GM23338 (cell line): ENCODE data around the gene SLC12A7. TPM values are rescaled to one million over a fixed set of nuclear protein-coding genes. Genes with fewer than 3 reads are reported as not detected.

Experiments used
- ATAC-seq: fragments of 200-7000 bp; cut with Tn5 transposase; 3 replicates; pipeline ENCODE4 v1.9.1; 2020
- DNase-seq: peaks from one replicate; pipeline ENCODE4 v3.0.0-alpha.2; 2015; ENCODE audit warnings: low spot score
- H2AFZ ChIP-seq: fragments of 200-600 bp; sonication (generic); 2 replicates; pipeline ENCODE4 v1.8.0; 2016; ENCODE audit warnings: antibody characterized with exemption, mild to moderate bottlenecking, moderate library complexity
- H3F3A ChIP-seq: fragments of 200-600 bp; sonication (generic); replicated peaks from 2 replicates; pipeline ENCODE4 v1.8.0; 2017; ENCODE audit warnings: antibody characterized with exemption, mixed run types, low read depth
- H3K27ac ChIP-seq: fragments of 200-600 bp; sonication (generic); 2 replicates; pipeline ENCODE4 v1.6.1; 2016; ENCODE audit warnings: low read depth
- H3K27me3 ChIP-seq: fragments of 200-600 bp; sonication (generic); 2 replicates; pipeline ENCODE4 v1.8.0; 2016; ENCODE audit warnings: mild to moderate bottlenecking, mixed run types, moderate library complexity; ENCODE audit not compliant: insufficient read depth
- H3K36me3 ChIP-seq: fragments of 200-600 bp; sonication (generic); 2 replicates; pipeline ENCODE4 v1.8.0; 2016; ENCODE audit warnings: mild to moderate bottlenecking; ENCODE audit not compliant: insufficient read depth
- H3K4me1 ChIP-seq: fragments of 200-600 bp; sonication (generic); 2 replicates; pipeline ENCODE4 v1.8.0; 2016; ENCODE audit warnings: mild to moderate bottlenecking, moderate library complexity; ENCODE audit not compliant: insufficient read depth
- H3K4me2 ChIP-seq: fragments of 200-600 bp; sonication (generic); 2 replicates; pipeline ENCODE4 v1.7.1; 2017; ENCODE audit warnings: mixed run types
- H3K4me3 ChIP-seq: fragments of 200-600 bp; sonication (generic); 2 replicates; pipeline ENCODE4 v1.6.1; 2016; ENCODE audit warnings: mixed run types
- H3K79me2 ChIP-seq: fragments of 200-600 bp; sonication (generic); replicated peaks from 2 replicates; pipeline ENCODE4 v1.8.0; 2017; ENCODE audit warnings: mild to moderate bottlenecking; ENCODE audit not compliant: insufficient read depth
- H3K9me2 ChIP-seq: fragments of 200-600 bp; sonication (generic); 2 replicates; pipeline ENCODE4 v1.8.0; 2017; ENCODE audit not compliant: insufficient read depth
- H4K20me1 ChIP-seq: fragments of 200-600 bp; sonication (generic); replicated peaks from 2 replicates; pipeline ENCODE4 v1.8.0; 2017; ENCODE audit warnings: mild to moderate bottlenecking; ENCODE audit not compliant: insufficient read depth
- H3K27ac Mint-ChIP-seq: 2 replicates; pipeline ENCODE4 v1.8.0; 2020; ENCODE audit warnings: inconsistent platforms, mild to moderate bottlenecking, moderate library complexity, mixed read lengths
- H3K27me3 Mint-ChIP-seq: 3 replicates; pipeline ENCODE4 v1.8.0; 2022; ENCODE audit warnings: low read depth, mild to moderate bottlenecking, moderate library complexity, mixed read lengths, inconsistent platforms; ENCODE audit not compliant: insufficient read depth, poor library complexity
- H3K36me3 Mint-ChIP-seq: 3 replicates; pipeline ENCODE4 v1.8.0; 2021; ENCODE audit warnings: low read depth, mild to moderate bottlenecking, inconsistent platforms, moderate library complexity, mixed read lengths
- H3K4me1 Mint-ChIP-seq: 3 replicates; pipeline ENCODE4 v1.8.0; 2020; ENCODE audit warnings: mild to moderate bottlenecking, inconsistent platforms, mixed read lengths
- H3K4me3 Mint-ChIP-seq: 3 replicates; pipeline ENCODE4 v1.8.0; 2021; ENCODE audit warnings: moderate library complexity, mild to moderate bottlenecking, inconsistent platforms, mixed read lengths
- H3K9me3 Mint-ChIP-seq: 3 replicates; pipeline ENCODE4 v1.8.0; 2020; ENCODE audit warnings: moderate library complexity, mild to moderate bottlenecking, inconsistent platforms, mixed read lengths
- EZH2 ChIP-seq: fragments of 200-600 bp; sonication (generic); IDR thresholded peaks from one replicate; pipeline ENCODE4 v1.8.0; 2017; ENCODE audit warnings: antibody characterized with exemption, mild to moderate bottlenecking, low read depth; ENCODE audit not compliant: unreplicated experiment
- EZH2phosphoT487 ChIP-seq: fragments of 200-600 bp; sonication (generic); IDR thresholded peaks from one replicate; pipeline ENCODE4 v1.8.1; 2018; ENCODE audit warnings: antibody characterized with exemption; ENCODE audit not compliant: unreplicated experiment
- POLR2AphosphoS5 ChIP-seq: IDR thresholded peaks from 2 replicates; pipeline ENCODE4 v1.6.1; 2016; ENCODE audit warnings: antibody characterized with exemption, low read depth
- STAT1 ChIP-seq: IDR thresholded peaks from one replicate; pipeline ENCODE4 v1.6.1; 2016; ENCODE audit warnings: antibody characterized with exemption; ENCODE audit not compliant: unreplicated experiment
- ZNF114 ChIP-seq: fragments of 250-450 bp; sonication (Bioruptor Pico); IDR thresholded peaks from 2 replicates; pipeline ENCODE4 v1.5.0; 2020; ENCODE audit warnings: mild to moderate bottlenecking, moderate library complexity
- ZNF331 ChIP-seq: fragments of 250-450 bp; sonication (Bioruptor Pico); IDR thresholded peaks from 2 replicates; pipeline ENCODE4 v1.5.0; 2020; ENCODE audit warnings: low read depth, mild to moderate bottlenecking, moderate library complexity
- polyA plus RNA-seq: library from polyadenylated mRNA; unstranded; fragments of >200 nt; fragmentation: Nextera tagmentation; extraction: Ambion mirVana; gene quantifications from 2 replicates; pipeline ENCODE4 v1.2.1, GENCODE V29; 2016
- total RNA-seq: library from RNA; depleted of rRNA; stranded (reverse); fragments of >200 nt; shearing (Covaris generic); gene quantifications from 2 replicates; pipeline ENCODE4 v1.2.3, GENCODE V29; 2014
- TF ChIP-seq, protein P1 (sequence below): fragments of 250-450 bp; sonication (Bioruptor Pico); IDR thresholded peaks from 2 replicates; pipeline ENCODE4 v1.5.0; 2020; ENCODE audit warnings: mild to moderate bottlenecking, moderate library complexity
- TF ChIP-seq, protein P2 (sequence below): IDR thresholded peaks from 2 replicates; pipeline ENCODE4 v1.6.1; 2016; ENCODE audit warnings: antibody characterized with exemption

The SLC12A7 gene
- total and polyA plus RNA-seq, 2 experiments from 2014 or later = 7.4 to 32.2 TPM

DNA sequence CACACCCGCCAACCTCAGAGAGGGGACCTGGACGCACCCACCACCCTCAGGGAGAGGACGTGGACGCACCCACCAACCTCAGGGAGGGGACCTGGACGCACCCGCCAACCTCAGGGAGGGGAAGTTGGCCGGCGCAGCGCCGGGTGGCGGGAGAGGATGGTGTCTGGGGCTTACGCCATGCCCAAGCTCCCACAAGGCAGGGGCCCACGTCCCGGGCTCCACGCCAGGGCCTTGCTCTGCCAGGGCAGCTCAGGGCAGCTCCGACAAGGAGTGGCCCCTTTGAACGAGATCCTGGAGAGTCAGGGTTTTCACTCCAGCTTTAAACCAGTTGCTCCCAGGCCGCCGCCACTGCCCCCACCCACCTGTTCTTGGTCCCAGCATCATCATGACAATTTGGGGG, 32.2 kb upstream of the SLC12A7 start (continued):
- TF ChIP-seq, protein P1, sequence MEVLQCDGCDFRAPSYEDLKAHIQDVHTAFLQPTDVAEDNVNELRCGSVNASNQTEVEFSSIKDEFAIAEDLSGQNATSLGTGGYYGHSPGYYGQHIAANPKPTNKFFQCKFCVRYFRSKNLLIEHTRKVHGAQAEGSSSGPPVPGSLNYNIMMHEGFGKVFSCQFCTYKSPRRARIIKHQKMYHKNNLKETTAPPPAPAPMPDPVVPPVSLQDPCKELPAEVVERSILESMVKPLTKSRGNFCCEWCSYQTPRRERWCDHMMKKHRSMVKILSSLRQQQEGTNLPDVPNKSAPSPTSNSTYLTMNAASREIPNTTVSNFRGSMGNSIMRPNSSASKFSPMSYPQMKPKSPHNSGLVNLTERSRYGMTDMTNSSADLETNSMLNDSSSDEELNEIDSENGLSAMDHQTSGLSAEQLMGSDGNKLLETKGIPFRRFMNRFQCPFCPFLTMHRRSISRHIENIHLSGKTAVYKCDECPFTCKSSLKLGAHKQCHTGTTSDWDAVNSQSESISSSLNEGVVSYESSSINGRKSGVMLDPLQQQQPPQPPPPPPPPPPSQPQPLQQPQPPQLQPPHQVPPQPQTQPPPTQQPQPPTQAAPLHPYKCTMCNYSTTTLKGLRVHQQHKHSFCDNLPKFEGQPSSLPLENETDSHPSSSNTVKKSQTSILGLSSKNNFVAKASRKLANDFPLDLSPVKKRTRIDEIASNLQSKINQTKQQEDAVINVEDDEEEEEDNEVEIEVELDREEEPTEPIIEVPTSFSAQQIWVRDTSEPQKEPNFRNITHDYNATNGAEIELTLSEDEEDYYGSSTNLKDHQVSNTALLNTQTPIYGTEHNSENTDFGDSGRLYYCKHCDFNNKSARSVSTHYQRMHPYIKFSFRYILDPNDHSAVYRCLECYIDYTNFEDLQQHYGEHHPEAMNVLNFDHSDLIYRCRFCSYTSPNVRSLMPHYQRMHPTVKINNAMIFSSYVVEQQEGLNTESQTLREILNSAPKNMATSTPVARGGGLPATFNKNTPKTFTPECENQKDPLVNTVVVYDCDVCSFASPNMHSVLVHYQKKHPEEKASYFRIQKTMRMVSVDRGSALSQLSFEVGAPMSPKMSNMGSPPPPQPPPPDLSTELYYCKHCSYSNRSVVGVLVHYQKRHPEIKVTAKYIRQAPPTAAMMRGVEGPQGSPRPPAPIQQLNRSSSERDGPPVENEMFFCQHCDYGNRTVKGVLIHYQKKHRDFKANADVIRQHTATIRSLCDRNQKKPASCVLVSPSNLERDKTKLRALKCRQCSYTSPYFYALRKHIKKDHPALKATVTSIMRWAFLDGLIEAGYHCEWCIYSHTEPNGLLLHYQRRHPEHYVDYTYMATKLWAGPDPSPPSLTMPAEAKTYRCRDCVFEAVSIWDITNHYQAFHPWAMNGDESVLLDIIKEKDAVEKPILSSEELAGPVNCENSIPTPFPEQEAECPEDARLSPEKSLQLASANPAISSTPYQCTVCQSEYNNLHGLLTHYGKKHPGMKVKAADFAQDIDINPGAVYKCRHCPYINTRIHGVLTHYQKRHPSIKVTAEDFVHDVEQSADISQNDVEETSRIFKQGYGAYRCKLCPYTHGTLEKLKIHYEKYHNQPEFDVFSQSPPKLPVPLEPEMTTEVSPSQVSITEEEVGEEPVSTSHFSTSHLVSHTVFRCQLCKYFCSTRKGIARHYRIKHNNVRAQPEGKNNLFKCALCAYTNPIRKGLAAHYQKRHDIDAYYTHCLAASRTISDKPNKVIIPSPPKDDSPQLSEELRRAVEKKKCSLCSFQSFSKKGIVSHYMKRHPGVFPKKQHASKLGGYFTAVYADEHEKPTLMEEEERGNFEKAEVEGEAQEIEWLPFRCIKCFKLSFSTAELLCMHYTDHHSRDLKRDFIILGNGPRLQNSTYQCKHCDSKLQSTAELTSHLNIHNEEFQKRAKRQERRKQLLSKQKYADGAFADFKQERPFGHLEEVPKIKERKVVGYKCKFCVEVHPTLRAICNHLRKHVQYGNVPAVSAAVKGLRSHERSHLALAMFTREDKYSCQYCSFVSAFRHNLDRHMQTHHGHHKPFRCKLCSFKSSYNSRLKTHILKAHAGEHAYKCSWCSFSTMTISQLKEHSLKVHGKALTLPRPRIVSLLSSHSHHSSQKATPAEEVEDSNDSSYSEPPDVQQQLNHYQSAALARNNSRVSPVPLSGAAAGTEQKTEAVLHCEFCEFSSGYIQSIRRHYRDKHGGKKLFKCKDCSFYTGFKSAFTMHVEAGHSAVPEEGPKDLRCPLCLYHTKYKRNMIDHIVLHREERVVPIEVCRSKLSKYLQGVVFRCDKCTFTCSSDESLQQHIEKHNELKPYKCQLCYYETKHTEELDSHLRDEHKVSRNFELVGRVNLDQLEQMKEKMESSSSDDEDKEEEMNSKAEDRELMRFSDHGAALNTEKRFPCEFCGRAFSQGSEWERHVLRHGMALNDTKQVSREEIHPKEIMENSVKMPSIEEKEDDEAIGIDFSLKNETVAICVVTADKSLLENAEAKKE (CRISPR knock-in tag) = no peak
- no peak for TF ChIP-seq ZNF331 (CRISPR knock-in tag)

GRCh38 chr5:1143670-1143951, 31.7 kb upstream of the SLC12A7 start:
- Mint-ChIP-seq H3K36me3 (no peaks in the 10 kb centered on the region), H3K27ac (no peak overlapping the region), H3K27me3 (peaks cover 4% of the 10 kb centered on the region), H3K4me1 (peaks cover 25% of the 10 kb centered on the region), H3K9me3 (no peaks in the 10 kb centered on the region), H3K4me3 (no peak overlapping the region)
- Histone ChIP-seq H3K4me2 (no peak overlapping the region), H3K27ac (no peak overlapping the region), H3K27me3 (no peaks in the 10 kb centered on the region), H2AFZ (no peak overlapping the region), H3F3A (no peaks in the 10 kb centered on the region), H3K4me3 (no peak overlapping the region), H3K79me2 (no peaks in the 10 kb centered on the region), H4K20me1 (no peaks in the 10 kb centered on the region), H3K36me3 (no peaks in the 10 kb centered on the region), H3K4me1 (no peaks in the 10 kb centered on the region; the same call in 1 of the 2 replicates), H3K9me2 (no peaks in the 10 kb centered on the region)
- no peak for DNase-seq
- ATAC-seq = no peak
- TF ChIP-seq, protein P1 (CRISPR knock-in tag) = no peak
- TF ChIP-seq ZNF114 (CRISPR knock-in tag) (no peak), POLR2AphosphoS5 (no peak), EZH2 (no peak), STAT1 (no peak), EZH2phosphoT487 (no peak)
- TF ChIP-seq, protein P2, sequence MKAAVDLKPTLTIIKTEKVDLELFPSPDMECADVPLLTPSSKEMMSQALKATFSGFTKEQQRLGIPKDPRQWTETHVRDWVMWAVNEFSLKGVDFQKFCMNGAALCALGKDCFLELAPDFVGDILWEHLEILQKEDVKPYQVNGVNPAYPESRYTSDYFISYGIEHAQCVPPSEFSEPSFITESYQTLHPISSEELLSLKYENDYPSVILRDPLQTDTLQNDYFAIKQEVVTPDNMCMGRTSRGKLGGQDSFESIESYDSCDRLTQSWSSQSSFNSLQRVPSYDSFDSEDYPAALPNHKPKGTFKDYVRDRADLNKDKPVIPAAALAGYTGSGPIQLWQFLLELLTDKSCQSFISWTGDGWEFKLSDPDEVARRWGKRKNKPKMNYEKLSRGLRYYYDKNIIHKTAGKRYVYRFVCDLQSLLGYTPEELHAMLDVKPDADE = no peak
